GM12878 (cell line): ENCODE data around the gene PJA2. TPM values are rescaled to one million over a fixed set of nuclear protein-coding genes. Genes with fewer than 3 reads are reported as not detected.

Source experiments
- ATAC-seq: fragments of 200-7000 bp; cut with Tn5 transposase; 3 replicates; pipeline ENCODE4 v1.9.1; 2020; ENCODE audit warnings: mild to moderate bottlenecking, moderate library complexity
- BruUV-seq: library from RNA; stranded (reverse); fragments of 400-500 nt; replicated peaks from 2 replicates; lab custom pipeline; 2021; lab: Mats Ljungman, UMichigan
- CTCF ChIA-PET: fragments of 300-600 bp; sonication (Branson Sonifier 250); formaldehyde crosslinking; extraction: SDS; loops from one replicate; lab custom pipeline; 2021; ENCODE audit warnings: inconsistent platforms; lab: Yijun Ruan, JAX
- POLR2A ChIA-PET: fragments of 350-600 bp; formaldehyde crosslinking; extraction: SDS; loops from one replicate; lab custom pipeline; 2021; ENCODE audit warnings: inconsistent platforms; lab: Charles Lee
- RAD21 ChIA-PET: fragments of 300-600 bp; sonication (Branson Sonifier 250); formaldehyde crosslinking; loops from one replicate; lab custom pipeline; 2023; ENCODE audit warnings: antibody characterized with exemption; ENCODE audit not compliant: unreplicated experiment; lab: Charles Lee
- SMC1A ChIA-PET: fragments of 300-600 bp; sonication (Branson Sonifier 250); formaldehyde crosslinking; loops from one replicate; lab custom pipeline; 2023; ENCODE audit not compliant: unreplicated experiment, uncharacterized antibody; lab: Charles Lee
- DNase-seq: peaks from one replicate; pipeline ENCODE4 v3.0.0-alpha.2; 2011; ENCODE audit warnings: low read depth, low spot score
- FAIRE-seq: peaks from 3 replicates; lab custom pipeline; 2011; peaks lifted over from hg19 to GRCh38; lab: Jason Lieb, UNC
- H2AFZ ChIP-seq: 2 replicates; pipeline ENCODE4 v1.6.0; 2011; ENCODE audit warnings: low read depth, low read length, control low read depth; ENCODE audit not compliant: control insufficient read depth
- H3K27ac ChIP-seq: 2 replicates; pipeline ENCODE4 v1.5.1; 2011; ENCODE audit warnings: control low read depth; ENCODE audit not compliant: control insufficient read depth, insufficient read depth
- H3K27me3 ChIP-seq, 2 experiments: replicated peaks in 1 of 2; 2 replicates each; pipeline versions ENCODE4 v1.6.0 to v1.6.1; 2011; ENCODE audit warnings: low read length in 1 of 2; ENCODE audit not compliant: control insufficient read depth in 2 of 2, insufficient read depth in 2 of 2
- H3K36me3 ChIP-seq, 2 experiments: 2 replicates each; pipeline ENCODE4 v1.5.1; 2011; ENCODE audit warnings: low read length in 1 of 2; ENCODE audit not compliant: control insufficient read depth in 2 of 2, insufficient read depth in 2 of 2
- H3K4me1 ChIP-seq: 2 replicates; pipeline ENCODE4 v1.6.1; 2011; ENCODE audit warnings: mild to moderate bottlenecking, low read length, moderate library complexity, mixed read lengths; ENCODE audit not compliant: control insufficient read depth, insufficient read depth
- H3K4me2 ChIP-seq: 2 replicates; pipeline ENCODE4 v1.6.0; 2011; ENCODE audit warnings: control low read depth; ENCODE audit not compliant: control insufficient read depth, insufficient read depth
- H3K4me3 ChIP-seq: fragments of 200-600 bp; sonication (generic); 2 replicates; pipeline ENCODE4 v1.5.1; 2016
- H3K79me2 ChIP-seq: 2 replicates; pipeline ENCODE4 v1.6.0; 2011; ENCODE audit warnings: low read length; ENCODE audit not compliant: control insufficient read depth, insufficient read depth
- H3K9ac ChIP-seq: 2 replicates; pipeline ENCODE4 v1.8.0; 2011; ENCODE audit warnings: low read length, control low read depth, mixed read lengths; ENCODE audit not compliant: control insufficient read depth, insufficient read depth
- H3K9me3 ChIP-seq: replicated peaks from 3 replicates; pipeline ENCODE4 v1.5.1; 2011; ENCODE audit warnings: mild to moderate bottlenecking, low read length; ENCODE audit not compliant: control insufficient read depth, insufficient read depth
- H4K20me1 ChIP-seq: 2 replicates; pipeline ENCODE4 v1.6.0; 2011; ENCODE audit not compliant: control insufficient read depth, insufficient read depth
- ATF2 ChIP-seq: IDR thresholded peaks from 2 replicates; pipeline ENCODE4 v1.6.1; 2012; ENCODE audit warnings: low read length, inconsistent platforms
- ATF7 ChIP-seq: fragments of 450-650 bp; IDR thresholded peaks from 2 replicates; pipeline ENCODE4 v1.6.1; 2016; ENCODE audit warnings: low read depth, mild to moderate bottlenecking
- BRCA1 ChIP-seq: IDR thresholded peaks from 2 replicates; pipeline ENCODE4 v1.6.1; 2011; ENCODE audit warnings: low read depth, low read length, improper control_type of control experiment
- CREB1 ChIP-seq: IDR thresholded peaks from 2 replicates; pipeline ENCODE4 v1.6.1; 2012; ENCODE audit warnings: low read depth, mild to moderate bottlenecking, inconsistent platforms
- IRF5 ChIP-seq: fragments of 450-650 bp; IDR thresholded peaks from 2 replicates; pipeline ENCODE4 v1.6.1; 2017; ENCODE audit warnings: borderline replicate concordance
- JUNB ChIP-seq: IDR thresholded peaks from 2 replicates; pipeline ENCODE4 v1.6.1; 2016; ENCODE audit warnings: antibody characterized with exemption, mild to moderate bottlenecking
- RUNX3 ChIP-seq: IDR thresholded peaks from 2 replicates; pipeline ENCODE4 v1.6.1; 2012; ENCODE audit warnings: low read length, inconsistent platforms
- TBL1XR1 ChIP-seq: IDR thresholded peaks from 2 replicates; pipeline ENCODE4 v1.6.1; 2012; ENCODE audit warnings: low read depth, low read length, improper control_type of control experiment
- ZNF622 ChIP-seq: fragments of 450-650 bp; IDR thresholded peaks from 2 replicates; pipeline ENCODE4 v1.6.1; 2017; ENCODE audit warnings: mild to moderate bottlenecking, inconsistent platforms
- WGBS: methylation state at CpG from one replicate; pipeline ENCODE4 v1.1.6; 2016; ENCODE audit warnings: low lambda C conversion rate; ENCODE audit not compliant: insufficient replicate concordance, insufficient coverage; ENCODE audit errors: missing lambda C conversion rate; 5-methylcytosine and 5-hydroxymethylcytosine counted together
- in situ Hi-C: fragments of 300-500 bp; cut with MboI; formaldehyde crosslinking; loops from 9 replicates; pipeline ENCODE4 v1.14.3; 2018; ENCODE audit warnings: mixed read lengths
- intact Hi-C: fragments of 100-400 bp; cut with micrococcal nuclease; formaldehyde crosslinking; loops from one replicate; pipeline ENCODE4 v1.14.2; 2022; ENCODE audit not compliant: unreplicated experiment
- polyA plus RNA-seq, 11 experiments: library from polyadenylated mRNA; depleted of rRNA in 4 of 11; unstranded in 6 of 11; stranded (reverse) in 5 of 11; fragments of >200 nt; fragmentation: Nextera tagmentation in 4 of 11; fragmentation: Illumina TruSeq in 1 of 11; extraction: Ambion mirVana in 4 of 11; extraction: Trizol in 1 of 11; gene quantifications; 1 replicate in 1 of 11; 2 replicates in 10 of 11; pipeline versions ENCODE4 v1.2.1 to v1.2.3, GENCODE V29; 2011 to 2016; ENCODE audit warnings: inconsistent platforms in 2 of 11, missing spikeins in 2 of 11, low read depth in 1 of 11
- total RNA-seq, 4 experiments: library from RNA; depleted of rRNA in 3 of 4; stranded (reverse); fragments of >200 nt in 3 of 4; fragmentation: Illumina TruSeq in 1 of 4; extraction: Trizol in 1 of 4; gene quantifications; 2 replicates each; pipeline versions ENCODE4 v1.2.1 to v1.2.3, GENCODE V29; 2013 to 2021

PJA2 gene
- total and polyA plus RNA-seq, 10 of the 15 experiments (the other 5 are each of a cell fraction or from before 2014, with no cell fraction given): 27.8 to 93.4 (median 47.8) TPM

GRCh38 chr5:109411627-109412026 is 1.9 kb upstream of the PJA2 start:
- H3K36me3 ChIP-seq: no peaks in the 10 kb centered on the region
- intact Hi-C loops (loop anchor here (2.0 to 5.0 kb wide), 2 partner anchors 277 to 1029 kb away; partner anchors contain the start of genes FBXL17 and MAN2A1), in situ Hi-C loops (no loop called here)
- peaks cover 10% of the 10 kb centered on the region; the same call in 2 of the 3 replicates for H3K9me3 ChIP-seq
- H4K20me1 ChIP-seq: no peaks in the 10 kb centered on the region
- ChIA-PET RAD21 (no interaction called here), SMC1A (interaction anchor here (1.0 kb wide), 2 partner anchors 12 to 56 kb away, joined by 3 read pairs; no protein-coding TSS in a partner anchor), POLR2A (no interaction called here), CTCF (interaction anchor here (1.0 to 2.0 kb wide), 2 partner anchors 54 to 770 kb away, joined by 3 to 4 read pairs; no protein-coding TSS in a partner anchor)
- H3K79me2 ChIP-seq: peaks cover 29% of the 10 kb centered on the region
- peak overlapping the region; percentile 98; the same call in 1 of the 2 replicates for H3K27ac ChIP-seq
- ATAC-seq (no peak), FAIRE-seq (no peak), DNase-seq (no peak)
- H3K4me3 ChIP-seq: no peak overlapping the region
- H3K4me2 ChIP-seq: peak overlapping the region; percentile 88; the same call in 1 of the 2 replicates
- no peak overlapping the region for H3K9ac ChIP-seq
- H3K27me3 ChIP-seq: no peaks in the 10 kb centered on the region
- no TSS peak for BruUV-seq
- TF ChIP-seq ATF2 (peak; percentile 66), IRF5 (no peak), BRCA1 (no peak), CREB1 (peak; percentile 40; the same call in 1 of the 2 replicates), RUNX3 (peak; percentile 30; the same call in 1 of the 2 replicates), TBL1XR1 (no peak), ZNF622 (no peak), JUNB (peak; percentile 82), ATF7 (peak; percentile 90)
- peak overlapping the region; percentile 26 for H2AFZ ChIP-seq
- 95% methylated on average over 3 of the region's 3 CpGs for WGBS
- H3K4me1 ChIP-seq: peaks cover 10% of the 10 kb centered on the region; the same call in 1 of the 2 replicates
